Thoracic aorta (tissue), 2 donors: ENCODE results near the gene NDOR1. TPM values are rescaled to one million over a fixed set of nuclear protein-coding genes. Genes with fewer than 3 reads are reported as not detected.

Source experiments
- ATAC-seq: fragments of 150-250 bp; one replicate; pipeline ENCODE4 v1.8.0; 2017; ENCODE audit warnings: low read depth; ENCODE audit not compliant: insufficient number of reproducible peaks, low FRiP score
- DNase-seq: peaks from one replicate; pipeline ENCODE4 v3.0.0-alpha.2; 2020; ENCODE audit warnings: low spot score
- H3K27ac ChIP-seq, 2 donors: fragments of 200-600 bp; sonication (generic); 1 replicate in 1 of 2; 2 replicates in 1 of 2; pipeline ENCODE4 v1.5.1; 2016; ENCODE audit warnings: mild to moderate bottlenecking in 2 of 2, moderate library complexity in 2 of 2
- H3K27me3 ChIP-seq: fragments of 200-600 bp; sonication (generic); replicated peaks from 2 replicates; pipeline ENCODE4 v1.6.0; 2016; ENCODE audit warnings: mild to moderate bottlenecking; ENCODE audit not compliant: insufficient read depth
- H3K36me3 ChIP-seq: fragments of 200-600 bp; sonication (generic); one replicate; pipeline ENCODE4 v1.5.1; 2016
- H3K4me1 ChIP-seq, 2 donors: fragments of 200-600 bp; sonication (generic); 1 replicate in 1 of 2; 2 replicates in 1 of 2; pipeline versions ENCODE4 v1.5.1 to v1.6.0; 2016; ENCODE audit warnings: low read depth in 2 of 2, mild to moderate bottlenecking in 1 of 2; ENCODE audit not compliant: control insufficient read depth in 1 of 2
- H3K4me3 ChIP-seq: fragments of 200-600 bp; sonication (generic); 2 replicates; pipeline ENCODE4 v1.5.1; 2016; ENCODE audit warnings: mild to moderate bottlenecking
- H3K9me3 ChIP-seq: fragments of 200-600 bp; sonication (generic); 2 replicates; pipeline ENCODE4 v1.5.1; 2016
- total RNA-seq, 2 donors: library from RNA; depleted of rRNA; stranded (reverse); fragments of >200 nt; gene quantifications; one replicate each; pipeline versions ENCODE4 v1.1.0 to v1.2.3, GENCODE V29; 2016
- TF ChIP-seq, protein P1 (sequence below): fragments of 200-600 bp; sonication (generic); IDR thresholded peaks from one replicate; pipeline ENCODE4 v1.5.1; 2019; ENCODE audit warnings: antibody characterized with exemption

NDOR1 gene
- total RNA-seq, 2 donors from 2014 or later: 13.3 to 17.7 TPM

DNA sequence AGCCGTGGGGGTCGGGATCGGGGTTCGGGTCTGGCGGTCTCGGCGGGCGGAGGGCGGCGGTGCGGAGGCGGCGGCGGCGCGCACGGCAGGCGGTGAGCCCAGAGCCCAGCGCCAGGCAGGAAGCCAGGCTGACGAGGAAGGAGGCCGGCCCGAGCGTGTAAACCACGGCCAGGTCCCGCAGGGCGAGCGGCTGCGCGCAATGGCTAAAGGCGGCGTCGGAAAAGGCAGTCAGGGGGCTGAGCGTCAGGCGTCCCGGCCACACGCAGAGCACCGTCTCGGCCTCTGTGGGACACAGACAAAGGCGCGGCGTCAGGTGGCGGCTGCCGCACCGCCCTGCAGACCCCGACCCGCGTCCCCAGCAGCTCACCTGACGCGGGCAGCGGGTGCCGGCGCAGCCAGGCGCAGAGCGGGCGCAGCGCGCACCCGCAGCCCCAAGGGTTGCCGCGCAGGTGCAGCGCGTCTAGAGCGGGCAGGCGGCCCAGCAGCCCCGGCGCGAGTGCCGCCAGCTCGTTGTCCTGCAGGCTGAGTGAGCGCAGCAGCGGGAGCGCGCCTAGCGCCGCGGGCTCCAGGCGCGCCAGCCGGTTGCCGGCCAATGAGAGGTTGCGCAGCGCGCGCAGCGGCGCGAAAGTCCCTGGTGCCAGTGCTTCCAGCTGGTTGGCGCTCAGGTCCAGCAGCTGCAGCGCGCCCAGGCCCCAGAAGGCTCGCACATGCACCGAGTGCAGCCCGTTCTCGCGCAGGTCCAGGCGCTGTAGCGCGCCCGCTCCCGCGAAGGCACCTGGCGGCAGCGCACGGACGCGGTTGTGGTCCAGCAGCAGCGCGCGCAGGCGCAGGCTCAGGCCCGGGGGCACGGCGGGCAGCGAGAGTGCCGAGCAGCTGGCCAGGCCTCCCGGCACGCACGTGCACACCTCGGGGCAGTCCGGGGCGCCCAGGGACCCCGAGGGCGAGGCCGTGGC, 36.3 kb upstream of the NDOR1 start:
- peaks cover 7 to 21% of the 10 kb centered on the region in 2 donors for H3K4me1 ChIP-seq
- H3K4me3 ChIP-seq: peak overlapping the region; percentile 60
- H3K36me3 ChIP-seq: no peaks in the 10 kb centered on the region
- no peak for ATAC-seq
- no peak for DNase-seq
- H3K9me3 ChIP-seq: no peaks in the 10 kb centered on the region
- no peak overlapping the region for H3K27ac ChIP-seq
- TF ChIP-seq, protein P1, sequence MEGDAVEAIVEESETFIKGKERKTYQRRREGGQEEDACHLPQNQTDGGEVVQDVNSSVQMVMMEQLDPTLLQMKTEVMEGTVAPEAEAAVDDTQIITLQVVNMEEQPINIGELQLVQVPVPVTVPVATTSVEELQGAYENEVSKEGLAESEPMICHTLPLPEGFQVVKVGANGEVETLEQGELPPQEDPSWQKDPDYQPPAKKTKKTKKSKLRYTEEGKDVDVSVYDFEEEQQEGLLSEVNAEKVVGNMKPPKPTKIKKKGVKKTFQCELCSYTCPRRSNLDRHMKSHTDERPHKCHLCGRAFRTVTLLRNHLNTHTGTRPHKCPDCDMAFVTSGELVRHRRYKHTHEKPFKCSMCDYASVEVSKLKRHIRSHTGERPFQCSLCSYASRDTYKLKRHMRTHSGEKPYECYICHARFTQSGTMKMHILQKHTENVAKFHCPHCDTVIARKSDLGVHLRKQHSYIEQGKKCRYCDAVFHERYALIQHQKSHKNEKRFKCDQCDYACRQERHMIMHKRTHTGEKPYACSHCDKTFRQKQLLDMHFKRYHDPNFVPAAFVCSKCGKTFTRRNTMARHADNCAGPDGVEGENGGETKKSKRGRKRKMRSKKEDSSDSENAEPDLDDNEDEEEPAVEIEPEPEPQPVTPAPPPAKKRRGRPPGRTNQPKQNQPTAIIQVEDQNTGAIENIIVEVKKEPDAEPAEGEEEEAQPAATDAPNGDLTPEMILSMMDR: no peak
- peaks cover 22% of the 10 kb centered on the region for H3K27me3 ChIP-seq

DNA sequence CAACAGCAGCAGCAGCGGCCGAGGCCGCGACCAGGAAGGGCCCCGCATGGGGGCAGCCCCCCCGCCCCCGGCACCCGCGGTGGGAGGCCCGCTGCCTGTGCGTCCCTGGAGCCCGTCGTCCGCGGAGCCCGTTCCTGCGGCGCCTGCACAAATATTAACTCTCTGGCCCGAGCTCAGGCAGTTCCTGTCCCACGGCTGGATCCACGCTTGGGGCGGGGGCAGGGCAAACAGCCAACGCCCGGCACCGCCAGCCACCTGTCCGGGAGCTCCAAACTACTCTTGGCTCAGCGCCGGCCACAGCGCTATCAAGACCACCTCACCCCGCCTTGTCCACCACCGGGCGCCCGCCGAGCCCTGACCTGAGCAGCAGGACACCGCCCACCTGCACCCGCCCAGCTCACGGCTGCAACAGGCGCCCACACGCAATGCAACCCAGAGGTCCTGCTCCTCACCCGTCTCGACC, 35.6 kb upstream of the NDOR1 start, which contains the start of gene LRRC26:
TSS of gene LRRC26 (minus strand) at position 156 of the 463 bp plus-strand sequence. CDS start at position 48, 108 bp downstream.
- Histone ChIP-seq H3K27me3 (peaks cover 22% of the 10 kb centered on the region), H3K27ac (no peak within 1 kb of the TSS), H3K9me3 (no peaks in the 10 kb centered on the region), H3K4me1 (peaks cover 7 to 21% of the 10 kb centered on the region in 2 donors), H3K36me3 (no peaks in the 10 kb centered on the region), H3K4me3 (peak within 1 kb of the TSS; percentile 60)
- DNase-seq (no peak), ATAC-seq (no peak)
- TF ChIP-seq, protein P1: no peak

DNA sequence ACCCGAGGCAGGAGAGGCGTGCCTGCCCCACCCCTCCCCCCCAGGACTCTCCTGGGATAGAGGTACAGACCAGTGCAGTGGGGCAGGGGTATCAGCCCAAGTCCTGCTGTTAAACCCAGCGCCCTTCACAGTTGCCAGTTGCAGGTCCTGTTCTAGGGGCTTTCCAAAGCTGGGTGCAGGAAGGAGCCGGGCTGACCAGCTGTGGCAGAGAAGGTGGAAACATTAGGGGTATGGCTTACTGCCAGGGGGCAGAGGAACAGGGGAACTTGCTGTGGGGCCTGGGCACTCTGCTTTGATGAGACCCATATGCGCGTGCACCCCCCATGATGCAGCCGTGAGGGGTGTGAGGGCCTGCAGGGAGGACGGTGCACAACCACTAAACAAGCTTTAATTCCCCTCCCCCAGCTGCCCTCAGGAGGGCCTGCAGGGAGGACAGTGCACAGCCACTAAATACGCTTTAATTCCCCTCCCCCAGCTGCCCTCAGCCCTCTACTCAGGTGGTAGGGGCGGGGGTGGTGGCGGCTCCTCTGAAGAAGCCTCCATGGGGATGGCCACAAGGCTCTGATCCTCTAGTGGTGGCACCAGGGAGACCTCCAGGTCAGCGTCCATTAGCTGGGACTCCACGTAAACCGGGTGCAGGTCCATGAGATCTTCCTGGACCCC, 34.9 kb upstream of the NDOR1 start:
- H3K27ac ChIP-seq: no peak overlapping the region
- ATAC-seq: no peak
- DNase-seq: no peak
- peaks cover 21% of the 10 kb centered on the region for H3K27me3 ChIP-seq
- H3K4me1 ChIP-seq: peaks cover 7 to 21% of the 10 kb centered on the region in 2 donors
- H3K4me3 ChIP-seq: no peak overlapping the region
- no peaks in the 10 kb centered on the region for H3K9me3 ChIP-seq
- no peaks in the 10 kb centered on the region for H3K36me3 ChIP-seq
- TF ChIP-seq, protein P1: no peak

DNA sequence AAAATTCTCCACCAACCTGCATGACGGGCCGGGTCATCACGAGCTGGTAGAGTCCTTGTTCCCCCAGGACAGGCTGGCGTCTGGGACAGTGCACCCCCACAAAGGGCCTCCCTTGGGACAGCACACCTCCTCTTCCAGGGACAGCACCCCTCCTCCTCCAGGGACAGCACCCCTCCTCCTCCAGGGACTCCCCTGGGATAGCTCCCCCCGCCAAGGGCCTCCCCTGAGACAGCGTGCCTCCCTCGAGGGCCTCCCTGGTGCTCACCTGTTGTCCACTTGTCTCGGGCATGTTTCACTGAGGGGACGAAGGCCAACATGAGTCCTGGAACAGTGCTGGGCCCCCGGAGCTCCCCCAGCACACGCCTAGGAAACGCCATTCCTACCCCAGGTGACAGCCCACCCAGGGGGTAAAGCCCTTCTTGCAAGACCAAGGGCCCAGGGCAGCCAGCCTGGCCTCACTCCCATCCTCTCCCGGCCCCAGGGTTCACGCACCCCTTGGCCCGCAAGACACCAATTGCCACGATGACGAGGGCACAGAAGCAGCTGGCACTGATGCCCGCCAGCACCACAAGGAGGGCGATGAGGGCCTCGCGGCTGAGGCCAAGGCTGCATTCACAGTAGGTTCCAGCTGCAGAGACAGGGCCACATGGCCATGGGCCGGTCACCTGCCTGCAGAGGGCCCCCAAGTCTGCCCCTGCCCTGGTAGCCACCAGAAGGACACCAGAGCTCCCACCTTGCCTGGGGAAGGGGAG, 34.2 kb upstream of the NDOR1 start:
- H3K27ac ChIP-seq: no peak overlapping the region
- ATAC-seq (no peak), DNase-seq (no peak)
- peaks cover 7 to 21% of the 10 kb centered on the region in 2 donors for H3K4me1 ChIP-seq
- H3K4me3 ChIP-seq: no peak overlapping the region
- H3K9me3 ChIP-seq: no peaks in the 10 kb centered on the region
- H3K36me3 ChIP-seq: no peaks in the 10 kb centered on the region
- TF ChIP-seq, protein P1: no peak
- peaks cover 14% of the 10 kb centered on the region for H3K27me3 ChIP-seq
